Right lobe of liver (tissue), 4 donors: ENCODE measurements around the gene TSPYL2.

ENCODE experiments used
- CTCF ChIP-seq, 4 donors: fragments of 200-600 bp in 3 of 4; fragments of 450-650 bp in 1 of 4; IDR thresholded peaks; one replicate each; pipeline versions ENCODE4 v1.5.1 to v1.8.0; 2016 to 2022; ENCODE audit warnings: antibody characterized with exemption in 4 of 4, mild to moderate bottlenecking in 2 of 4
- POLR2A ChIP-seq: fragments of 450-650 bp; IDR thresholded peaks from one replicate; pipeline ENCODE4 v1.6.1; 2017; ENCODE audit warnings: antibody characterized with exemption, mild to moderate bottlenecking
- donor health status: DM: no; HTN: no; CAD: no.
- donor health status: DM: no; HTN: no; CAD: no.
- donor health status: DM: no; HTN: yes; CAD: no.

DNA sequence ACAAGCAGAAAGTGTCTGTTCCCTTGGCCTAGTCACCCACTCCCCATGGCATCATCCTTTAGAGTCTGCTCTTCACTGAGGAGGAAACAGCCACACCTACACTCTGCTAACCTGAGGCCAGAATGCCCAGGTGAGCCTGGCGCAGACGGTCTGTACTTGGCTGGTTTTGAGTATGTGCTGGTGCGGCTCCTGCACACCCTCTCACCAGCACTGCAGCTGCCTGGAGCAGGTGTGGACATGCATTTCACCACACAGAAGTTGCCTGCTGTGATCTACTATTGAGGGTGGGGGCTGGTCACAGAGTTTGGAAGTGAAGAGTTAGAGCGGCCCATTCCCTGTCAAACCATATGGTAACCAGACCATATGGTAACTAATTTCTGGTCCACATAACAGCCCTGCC lies 51.2 kb downstream of the TSPYL2 start:
- TF ChIP-seq POLR2A (no peak), CTCF (IDR thresholded peaks at IDR 0.05) (no peak)
